IPS-15b (cell line): ENCODE results near the gene RBM20.
A peak's percentile ranks its signal among the peaks of the same experiment; 100 is the strongest.
"Not testable (repeated sequence)": the region's sequence is repeated elsewhere in the genome, so short reads cannot be mapped to it uniquely, and the experiment has no call there.

ENCODE experiments used
- H3K27me3 ChIP-seq: one replicate; pipeline ENCODE4 v1.6.1; 2013; ENCODE audit warnings: low read length; ENCODE audit not compliant: control insufficient read depth, insufficient read depth
- H3K36me3 ChIP-seq: one replicate; pipeline ENCODE4 v1.6.1; 2013; ENCODE audit warnings: low read length; ENCODE audit not compliant: control insufficient read depth, insufficient read depth
- H3K4me1 ChIP-seq: one replicate; pipeline ENCODE4 v1.6.1; 2013; ENCODE audit warnings: mild to moderate bottlenecking, low read length; ENCODE audit not compliant: control insufficient read depth, insufficient read depth
- H3K4me3 ChIP-seq: one replicate; pipeline ENCODE4 v1.5.1; 2013; ENCODE audit warnings: low read depth, low read length
- H3K9ac ChIP-seq: one replicate; pipeline ENCODE4 v1.6.1; 2013; ENCODE audit warnings: low read depth, mild to moderate bottlenecking, low read length
- H3K9me3 ChIP-seq: one replicate; pipeline ENCODE4 v1.6.1; 2013; ENCODE audit warnings: mild to moderate bottlenecking, low read length; ENCODE audit not compliant: control insufficient read depth, insufficient read depth

Gene RBM20

DNA sequence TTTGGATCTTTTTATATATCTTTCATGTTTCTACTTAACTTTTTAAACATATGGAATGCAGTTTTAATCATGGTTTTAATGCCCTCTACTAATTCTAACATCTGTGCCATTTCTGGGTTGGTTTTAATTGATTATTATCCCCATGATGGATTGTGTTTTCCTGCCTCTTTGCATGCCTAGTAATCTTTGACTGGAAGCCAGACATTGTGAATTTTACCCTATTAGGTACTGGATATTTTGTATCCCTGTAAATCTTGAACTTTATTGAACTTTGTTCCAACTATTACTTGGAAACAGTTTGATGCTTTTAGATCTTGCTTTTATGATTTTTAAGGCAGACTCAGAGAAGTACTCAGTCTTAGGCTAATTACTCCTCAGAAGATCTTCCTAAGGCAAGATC lies 16.0 kb upstream of the RBM20 start:
- Histone ChIP-seq H3K36me3 (no peaks in the 10 kb centered on the region), H3K4me3 (no peak overlapping the region), H3K9me3 (no peaks in the 10 kb centered on the region), H3K9ac (no peak overlapping the region), H3K4me1 (peaks cover 2% of the 10 kb centered on the region), H3K27me3 (no peaks in the 10 kb centered on the region)

DNA sequence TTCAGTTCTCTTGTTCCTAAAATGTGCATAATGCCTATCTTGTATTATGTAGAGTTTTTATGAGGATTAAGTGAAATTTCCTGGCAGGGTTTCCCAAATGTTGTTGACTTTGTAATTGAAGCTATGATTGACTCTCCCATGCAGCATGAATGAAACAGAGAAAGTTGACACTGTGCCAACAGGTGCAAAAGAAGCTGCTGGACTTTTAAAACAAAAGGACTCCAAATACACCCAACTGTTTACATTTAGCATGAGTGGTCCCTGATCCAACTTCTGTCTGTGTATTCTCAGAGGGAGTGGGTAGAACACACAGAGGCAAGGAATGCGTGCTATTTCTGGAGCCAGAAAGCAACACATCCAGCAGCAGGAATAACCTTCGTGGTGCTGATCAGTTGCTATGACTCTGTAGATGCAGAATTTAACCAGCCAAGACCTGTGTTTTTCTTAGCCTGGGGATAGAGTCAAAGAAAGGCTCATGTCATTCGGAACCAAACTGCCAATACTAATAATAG lies 14.4 kb upstream of the RBM20 start:
- Histone ChIP-seq H3K27me3 (no peaks in the 10 kb centered on the region), H3K4me3 (no peak overlapping the region), H3K36me3 (no peaks in the 10 kb centered on the region), H3K9ac (no peak overlapping the region), H3K4me1 (peaks cover 2% of the 10 kb centered on the region), H3K9me3 (no peaks in the 10 kb centered on the region)

DNA sequence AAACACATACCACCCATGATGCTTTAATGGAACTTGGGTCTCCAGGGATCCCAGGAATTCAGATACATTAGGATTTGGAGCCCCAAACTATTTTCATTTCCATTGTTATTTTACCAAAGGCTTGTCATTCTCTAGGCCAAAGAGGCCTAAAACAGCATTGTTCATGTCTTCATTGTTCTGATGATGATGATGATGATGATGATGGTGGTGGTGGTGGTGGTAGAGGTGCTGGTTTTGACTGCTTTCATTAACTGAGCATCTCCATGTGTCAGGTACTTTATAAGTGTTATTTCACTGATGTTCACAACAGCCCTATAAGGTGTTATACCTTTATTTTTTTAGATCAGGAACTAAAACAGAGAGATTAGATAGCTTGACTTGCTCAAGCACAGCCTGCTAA lies 12.2 kb upstream of the RBM20 start:
- H3K36me3 ChIP-seq, result no peaks in the 10 kb centered on the region
- peaks cover 2% of the 10 kb centered on the region for H3K4me1 ChIP-seq
- no peaks in the 10 kb centered on the region for H3K27me3 ChIP-seq
- H3K9ac ChIP-seq, result no peak overlapping the region
- H3K9me3 ChIP-seq, result no peaks in the 10 kb centered on the region
- H3K4me3 ChIP-seq, result no peak overlapping the region

DNA sequence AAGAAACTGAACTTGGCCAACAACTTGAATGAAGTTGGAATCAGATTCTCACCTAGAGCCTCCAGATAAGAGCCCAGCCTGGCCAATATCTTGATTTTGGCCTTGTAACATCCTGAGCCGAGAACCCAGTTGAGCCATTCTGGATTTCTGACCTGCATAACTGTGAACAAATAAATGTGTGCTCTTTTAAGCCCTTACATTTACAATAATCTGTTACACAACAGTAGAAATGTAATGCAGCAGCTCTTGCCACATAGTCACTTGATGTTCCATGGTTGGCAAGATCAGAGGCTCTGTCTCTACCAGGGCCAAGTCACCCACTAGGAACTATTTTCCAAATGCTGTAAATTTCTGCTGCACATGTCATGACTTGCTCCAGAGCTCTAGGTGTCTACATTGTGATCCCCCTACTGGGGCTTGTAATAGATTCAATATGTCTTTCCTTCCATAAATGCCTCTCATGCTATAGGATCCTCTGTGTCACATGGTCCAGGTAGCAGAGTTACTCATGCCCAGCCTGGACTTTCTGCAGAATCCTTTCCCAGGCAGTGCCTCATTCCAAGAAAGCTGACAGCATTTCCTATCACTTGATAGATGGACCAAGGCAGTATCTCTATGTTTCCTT lies 11.4 kb upstream of the RBM20 start:
- Histone ChIP-seq H3K27me3 (no peaks in the 10 kb centered on the region), H3K9ac (no peak overlapping the region), H3K4me1 (peaks cover 2% of the 10 kb centered on the region), H3K9me3 (no peaks in the 10 kb centered on the region), H3K36me3 (no peaks in the 10 kb centered on the region), H3K4me3 (no peak overlapping the region)

DNA sequence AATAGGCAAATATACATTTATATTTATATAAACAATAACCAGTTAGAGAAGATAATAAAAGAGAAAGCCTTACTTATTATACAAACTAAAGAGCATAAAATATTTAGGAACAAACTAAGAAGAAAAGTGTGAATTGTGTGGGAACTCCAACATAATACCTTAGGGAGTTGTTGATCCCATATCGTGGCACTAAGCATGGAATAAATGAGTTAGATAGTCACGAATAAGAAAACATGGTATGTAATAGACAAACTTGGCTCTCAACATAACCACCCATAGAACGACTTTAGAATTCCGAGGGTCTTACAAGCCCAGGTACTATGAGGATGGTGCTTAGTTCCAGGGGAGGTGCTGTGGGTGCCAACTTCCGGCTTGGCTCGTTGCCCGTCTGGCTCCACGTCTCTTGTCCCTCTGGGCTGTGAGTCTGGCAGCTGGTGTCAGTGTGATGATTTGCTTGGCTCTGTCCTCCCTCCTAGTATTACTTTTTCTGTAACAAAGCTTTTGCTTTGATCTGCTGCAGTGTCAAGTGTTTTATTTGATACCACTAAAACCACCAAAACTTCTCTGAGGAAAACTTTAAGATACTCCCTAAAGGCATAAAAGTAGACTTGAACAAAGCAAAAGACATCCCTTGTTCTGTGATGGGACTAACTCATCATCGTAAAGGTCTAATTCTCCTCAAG lies 9.5 kb upstream of the RBM20 start:
- Histone ChIP-seq H3K4me1 (peaks cover 6% of the 10 kb centered on the region), H3K9me3 (no peaks in the 10 kb centered on the region), H3K9ac (no peak overlapping the region), H3K27me3 (no peaks in the 10 kb centered on the region), H3K4me3 (no peak overlapping the region), H3K36me3 (no peaks in the 10 kb centered on the region)

DNA sequence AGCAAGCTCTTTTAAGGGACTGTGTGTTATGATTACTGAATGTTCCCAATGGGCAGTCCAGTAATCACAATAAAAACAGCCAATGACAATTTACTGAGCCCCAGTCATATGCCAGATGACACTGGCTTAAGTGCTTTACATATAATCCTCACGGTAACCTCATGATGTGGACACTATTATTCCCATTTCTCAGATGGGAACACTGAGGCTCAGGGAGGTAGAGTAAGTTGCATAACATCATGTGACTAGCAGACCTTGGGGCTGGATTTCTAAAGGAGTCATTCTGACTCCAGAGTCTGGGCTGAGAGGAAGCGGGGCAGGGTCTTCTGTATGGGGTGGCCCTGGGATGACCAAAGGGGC lies 7.6 kb upstream of the RBM20 start:
- Histone ChIP-seq H3K36me3 (no peaks in the 10 kb centered on the region), H3K4me1 (peaks cover 11% of the 10 kb centered on the region), H3K9me3 (no peaks in the 10 kb centered on the region), H3K27me3 (peaks cover under 1% of the 10 kb centered on the region), H3K4me3 (no peak overlapping the region), H3K9ac (no peak overlapping the region)

DNA sequence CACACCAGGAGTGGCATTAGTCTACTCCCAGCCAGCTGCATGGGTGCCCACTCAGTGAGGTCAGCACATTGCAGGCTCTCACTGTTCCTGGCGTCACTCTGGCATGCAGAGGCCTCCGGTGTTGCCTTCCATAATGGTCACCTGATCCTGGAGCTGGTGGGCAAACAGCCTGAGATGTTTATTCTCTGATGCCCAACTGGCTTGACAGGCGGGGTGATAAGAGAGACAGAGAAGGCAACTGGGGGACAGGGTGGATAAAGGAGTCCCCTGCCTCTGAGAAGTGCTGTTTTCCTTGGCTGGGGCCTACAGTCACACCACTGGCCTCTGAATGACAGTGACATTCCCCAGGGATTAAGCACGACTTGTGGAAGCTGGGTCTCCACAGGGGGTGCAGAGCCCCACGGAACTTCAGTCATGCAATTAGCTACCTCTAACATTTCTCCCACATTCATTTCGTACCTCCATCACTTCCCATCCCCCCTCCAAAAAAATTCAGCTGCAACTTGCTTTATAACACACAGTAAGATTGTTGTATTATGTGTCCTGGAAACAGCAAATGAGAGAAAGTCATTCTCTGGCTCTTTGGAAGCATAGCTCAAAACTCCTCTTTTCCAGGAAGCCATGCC lies 7.1 kb upstream of the RBM20 start:
- Histone ChIP-seq H3K9ac (no peak overlapping the region), H3K4me1 (peaks cover 16% of the 10 kb centered on the region), H3K27me3 (peaks cover 6% of the 10 kb centered on the region), H3K9me3 (no peaks in the 10 kb centered on the region), H3K36me3 (no peaks in the 10 kb centered on the region), H3K4me3 (no peak overlapping the region)

DNA sequence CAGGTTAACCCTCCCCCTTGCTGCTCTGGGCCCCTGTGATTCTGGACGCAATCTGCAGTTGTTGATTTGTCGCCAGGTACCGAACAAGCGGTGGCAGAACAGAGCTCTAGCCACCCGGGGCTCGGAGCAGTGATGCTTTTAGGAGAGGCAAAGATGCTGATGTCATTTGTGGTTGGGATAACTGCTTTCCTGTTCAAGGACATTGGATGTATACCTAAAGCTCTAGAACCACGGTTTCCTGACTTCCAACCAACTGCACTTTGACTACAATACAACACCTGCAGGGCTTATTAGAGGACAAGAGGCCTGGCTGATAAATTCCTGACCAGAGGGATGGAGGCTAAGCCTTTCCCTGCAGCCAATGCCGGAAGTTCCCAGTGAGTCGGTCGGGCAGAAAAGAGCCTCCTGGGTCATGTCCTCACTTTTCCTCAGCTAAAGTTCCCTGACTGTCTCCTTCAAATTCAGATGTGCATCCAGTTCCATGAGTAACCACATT lies 6.5 kb upstream of the RBM20 start:
- Histone ChIP-seq H3K4me3 (peak overlapping the region; percentile 1), H3K36me3 (no peaks in the 10 kb centered on the region), H3K27me3 (peaks cover 11% of the 10 kb centered on the region), H3K9ac (no peak overlapping the region), H3K4me1 (peaks cover 20% of the 10 kb centered on the region), H3K9me3 (no peaks in the 10 kb centered on the region)

DNA sequence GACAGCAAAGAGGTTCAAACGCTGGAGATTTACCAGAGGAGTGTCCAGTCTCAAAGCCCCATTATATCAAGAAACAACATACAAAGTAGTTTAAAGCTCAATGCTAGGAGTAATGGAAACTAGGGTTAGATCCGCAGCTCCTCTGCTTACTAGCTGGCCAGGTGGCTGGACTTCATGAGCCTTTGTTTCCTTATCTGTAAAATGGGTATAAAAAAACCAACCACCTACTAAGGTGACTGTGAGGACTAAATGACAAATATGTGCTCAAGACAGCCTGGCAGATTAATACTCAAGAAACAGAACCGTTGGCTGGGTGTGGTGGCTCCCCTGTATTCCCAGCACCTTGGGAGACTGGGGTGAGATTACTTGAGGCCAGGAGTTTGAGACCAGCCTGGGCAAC lies 5.8 kb upstream of the RBM20 start:
- Histone ChIP-seq H3K27me3 (peaks cover 18% of the 10 kb centered on the region), H3K9ac (no peak overlapping the region), H3K9me3 (no peaks in the 10 kb centered on the region), H3K4me3 (no peak overlapping the region), H3K4me1 (peaks cover 23% of the 10 kb centered on the region), H3K36me3 (no peaks in the 10 kb centered on the region)

DNA sequence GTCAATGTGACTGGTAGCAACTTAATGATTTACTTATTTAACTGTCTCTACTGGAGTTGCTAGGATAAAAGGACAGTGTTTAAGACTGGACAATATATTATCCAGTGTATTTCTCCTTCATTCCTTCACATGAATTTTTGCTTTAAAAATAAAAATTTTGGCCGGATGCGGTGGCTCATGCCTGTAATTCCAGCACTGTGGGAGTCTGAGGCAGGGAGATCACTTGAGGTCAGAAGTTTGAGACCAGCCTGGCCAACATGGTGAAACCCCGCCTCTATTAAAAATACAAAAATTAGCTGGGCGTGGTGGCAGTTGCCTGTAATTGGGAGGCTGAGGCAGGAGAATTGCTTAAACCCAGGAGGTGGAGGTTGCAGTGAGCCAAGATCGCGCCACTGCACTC lies 5.1 kb upstream of the RBM20 start:
- not testable (repeated sequence) for H3K4me3 ChIP-seq, H3K9ac ChIP-seq, H3K36me3 ChIP-seq, H3K9me3 ChIP-seq
- H3K27me3 ChIP-seq, result peaks cover 25% of the 10 kb centered on the region
- peaks cover 23% of the 10 kb centered on the region for H3K4me1 ChIP-seq

DNA sequence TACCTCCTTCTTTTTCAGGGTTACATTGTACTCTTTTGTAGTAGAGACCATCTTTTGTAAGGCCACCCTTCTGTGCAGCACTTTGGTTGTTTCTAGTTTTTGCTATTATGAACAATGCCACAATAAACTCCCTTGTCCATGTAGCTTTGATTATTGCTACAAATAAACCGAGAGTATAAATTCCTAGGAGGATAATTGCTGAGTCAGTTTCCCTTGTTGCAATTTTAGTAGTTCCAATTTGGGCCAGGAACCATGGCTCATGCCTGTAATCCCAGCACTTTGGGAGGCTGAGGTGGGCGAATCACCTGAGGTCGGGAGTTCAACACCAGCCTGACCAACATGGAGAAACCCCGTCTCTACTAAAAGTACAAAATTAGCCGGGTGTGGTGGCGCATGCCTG lies 4.3 kb upstream of the RBM20 start:
- not testable (repeated sequence) for H3K9me3 ChIP-seq, H3K9ac ChIP-seq, H3K36me3 ChIP-seq, H3K4me3 ChIP-seq
- peaks cover 23% of the 10 kb centered on the region for H3K4me1 ChIP-seq
- peaks cover 30% of the 10 kb centered on the region for H3K27me3 ChIP-seq

DNA sequence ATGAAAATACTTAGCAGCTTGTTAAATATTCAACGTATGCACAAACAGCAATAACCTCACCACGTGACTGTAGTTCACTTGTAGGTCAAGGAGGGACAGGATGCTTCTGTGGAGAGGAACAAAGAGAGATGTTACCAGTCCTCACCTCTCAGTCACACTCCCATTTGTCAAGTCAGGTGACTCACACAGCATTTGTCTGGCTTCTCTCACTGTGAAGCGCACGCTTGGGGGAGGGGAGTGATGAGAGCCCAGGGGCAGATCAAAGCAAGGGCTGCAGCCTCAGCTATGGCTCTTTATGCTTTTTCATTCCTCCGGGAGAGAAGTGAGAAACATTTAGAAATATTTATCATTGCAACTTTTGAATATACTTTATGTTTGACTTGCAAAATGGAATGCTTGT lies 2.9 kb upstream of the RBM20 start:
- no peak overlapping the region for H3K4me3 ChIP-seq

More for the DNA sequence above, 2.9 kb upstream of the RBM20 start:
- Histone ChIP-seq H3K9me3 (no peaks in the 10 kb centered on the region), H3K27me3 (peaks cover 44% of the 10 kb centered on the region), H3K9ac (no peak overlapping the region), H3K36me3 (no peaks in the 10 kb centered on the region), H3K4me1 (peaks cover 23% of the 10 kb centered on the region)
